K562 (cell line): Measurements from ENCODE around the gene RBM20. TPM values are rescaled to one million over a fixed set of nuclear protein-coding genes. Genes with fewer than 3 reads are reported as not detected.

ENCODE experiments used
- ATAC-seq: fragments of 200-7000 bp; cut with Tn5 transposase; 3 replicates; pipeline ENCODE4 v1.9.1; 2020; ENCODE audit warnings: moderate library complexity
- BruUV-seq: library from RNA; stranded (reverse); fragments of 400-500 nt; replicated peaks from 2 replicates; lab custom pipeline; 2021; lab: Mats Ljungman, UMichigan
- CTCF ChIA-PET: fragments of 300-600 bp; formaldehyde crosslinking; extraction: SDS; loops from one replicate; lab custom pipeline; 2021; ENCODE audit warnings: low intra/inter-chr PET ratio; lab: Yijun Ruan, JAX
- POLR2A ChIA-PET: fragments of 300-600, 350-650 bp; sonication (Branson Sonifier 250); formaldehyde crosslinking; extraction: SDS; loops from one replicate; lab custom pipeline; 2021; ENCODE audit warnings: antibody characterized with exemption, inconsistent platforms; lab: Yijun Ruan, JAX
- DNase-seq, 4 experiments: peaks; one replicate each; pipeline versions ENCODE4 v3.0.0 to v3.0.0-alpha.2; 2011 to 2018; ENCODE audit warnings: low spot score in 3 of 4, mixed read lengths in 3 of 4; ENCODE audit errors: extremely low read depth in 1 of 4
- FAIRE-seq: peaks from 2 replicates; lab custom pipeline; 2011; peaks lifted over from hg19 to GRCh38; lab: Jason Lieb, UNC
- H2AFZ ChIP-seq: 2 replicates; pipeline ENCODE4 v1.6.0; 2011; ENCODE audit warnings: low read depth, low read length, control low read depth, inconsistent platforms
- H3K27ac ChIP-seq: fragments of 200-600 bp; 3 replicates; pipeline ENCODE4 v1.8.0; 2011; ENCODE audit warnings: low read depth, mild to moderate bottlenecking, control low read depth, inconsistent platforms, low read length, moderate library complexity, mixed read lengths; ENCODE audit errors: extremely low read depth
- H3K27me3 ChIP-seq, 2 experiments: fragments of 300-600 bp in 1 of 2; 2 replicates in 1 of 2; 3 replicates in 1 of 2; pipeline versions ENCODE4 v1.6.0 to v1.8.0; 2011; ENCODE audit warnings: inconsistent platforms in 2 of 2, low read length in 2 of 2, mild to moderate bottlenecking in 1 of 2, mixed read lengths in 1 of 2, moderate library complexity in 1 of 2; ENCODE audit not compliant: control insufficient read depth in 2 of 2, insufficient read depth in 2 of 2
- H3K36me3 ChIP-seq: fragments of 300-600 bp; 3 replicates; pipeline ENCODE4 v1.8.0; 2011; ENCODE audit warnings: mild to moderate bottlenecking, low read length, inconsistent platforms; ENCODE audit not compliant: control insufficient read depth, insufficient read depth
- H3K4me1 ChIP-seq, 2 experiments: fragments of 200-600 bp in 1 of 2; replicated peaks in 1 of 2; 2 replicates in 1 of 2; 3 replicates in 1 of 2; pipeline versions ENCODE4 v1.5.1 to v1.8.0; 2011; ENCODE audit warnings: inconsistent platforms in 2 of 2, low read length in 2 of 2, mild to moderate bottlenecking in 1 of 2, mixed read lengths in 1 of 2, moderate library complexity in 1 of 2; ENCODE audit not compliant: control insufficient read depth in 2 of 2, insufficient read depth in 2 of 2
- H3K4me2 ChIP-seq: 2 replicates; pipeline ENCODE4 v1.6.1; 2011; ENCODE audit warnings: low read length, control low read depth, inconsistent platforms, mixed read lengths; ENCODE audit not compliant: insufficient read depth
- H3K4me3 ChIP-seq: fragments of 200-600 bp; sonication (generic), shearing (Covaris generic); 2 replicates; pipeline ENCODE4 v1.5.1; 2016; ENCODE audit warnings: control low read depth, inconsistent platforms
- H3K79me2 ChIP-seq: fragments of 200-600 bp; 3 replicates; pipeline ENCODE4 v1.8.0; 2011; ENCODE audit warnings: low read length, inconsistent platforms; ENCODE audit not compliant: control insufficient read depth, insufficient read depth
- H3K9ac ChIP-seq, 2 experiments: 2 replicates each; pipeline versions ENCODE4 v1.6.0 to v1.6.1; 2011; ENCODE audit warnings: low read depth in 2 of 2, low read length in 2 of 2, control low read depth in 1 of 2, inconsistent platforms in 1 of 2, mild to moderate bottlenecking in 1 of 2, mixed read lengths in 1 of 2; ENCODE audit not compliant: insufficient read depth in 1 of 2
- H3K9me1 ChIP-seq: one replicate; pipeline ENCODE4 v1.6.0; 2011; ENCODE audit warnings: inconsistent platforms, mild to moderate bottlenecking, low read length, moderate library complexity; ENCODE audit not compliant: control insufficient read depth, insufficient read depth
- H3K9me3 ChIP-seq: replicated peaks from 2 replicates; pipeline ENCODE4 v1.5.1; 2011; ENCODE audit warnings: low read depth, low read length, inconsistent platforms; ENCODE audit not compliant: control insufficient read depth, insufficient read depth
- H4K20me1 ChIP-seq: replicated peaks from 2 replicates; pipeline ENCODE4 v1.6.1; 2011; ENCODE audit warnings: low read length, inconsistent platforms, mixed read lengths; ENCODE audit not compliant: control insufficient read depth, insufficient read depth
- ASH1L ChIP-seq: fragments of 450-650 bp; IDR thresholded peaks from 2 replicates; pipeline ENCODE4 v1.6.1; 2018; ENCODE audit warnings: borderline replicate concordance, mild to moderate bottlenecking, low read depth; ENCODE audit not compliant: partially characterized antibody
- FOXA1 ChIP-seq: fragments of 450-650 bp; IDR thresholded peaks from 2 replicates; pipeline ENCODE4 v1.6.1; 2016; ENCODE audit warnings: mild to moderate bottlenecking, borderline replicate concordance
- IFI16 ChIP-seq: fragments of 250-450 bp; sonication (Bioruptor Pico); IDR thresholded peaks from 2 replicates; pipeline ENCODE4 v2.1.2; 2022; ENCODE audit warnings: mild to moderate bottlenecking, inconsistent platforms
- RFX1 ChIP-seq: fragments of 450-650 bp; IDR thresholded peaks from 2 replicates; pipeline ENCODE4 v1.6.1; 2016; ENCODE audit warnings: mild to moderate bottlenecking, moderate library complexity
- TEAD2 ChIP-seq: fragments of 450-650 bp; IDR thresholded peaks from 2 replicates; pipeline ENCODE4 v1.6.1; 2016; ENCODE audit warnings: missing genetic modification characterization, control low read depth, missing compliant biosample characterization
- ZNF23 ChIP-seq: fragments of 250-450 bp; sonication (Bioruptor Pico); IDR thresholded peaks from 2 replicates; pipeline ENCODE4 v1.4.0; 2020; ENCODE audit warnings: mild to moderate bottlenecking
- WGBS: fragments of 100-300 bp; shearing (Covaris generic); methylation state at CpG from one replicate; pipeline ENCODE4 v1.1.6; 2016; ENCODE audit warnings: low coverage, mixed read lengths; ENCODE audit not compliant: insufficient coverage; ENCODE audit errors: missing lambda C conversion rate; 5-methylcytosine and 5-hydroxymethylcytosine counted together
- in situ Hi-C: fragments of 300-500 bp; cut with MboI; formaldehyde crosslinking; loops from 4 replicates; pipeline ENCODE4 v1.15.0; 2018; ENCODE audit warnings: inconsistent platforms, mixed read lengths
- intact Hi-C: fragments of 100-400 bp; cut with micrococcal nuclease; formaldehyde crosslinking; loops from 2 replicates; pipeline ENCODE4 v1.14.2; 2022
- polyA plus RNA-seq, 8 experiments: library from polyadenylated mRNA; depleted of rRNA in 4 of 8; stranded (reverse) in 5 of 8; unstranded in 3 of 8; fragments of >200 nt; fragmentation: Nextera tagmentation in 2 of 8; fragmentation: Illumina TruSeq in 1 of 8; extraction: Ambion mirVana in 2 of 8; extraction: Trizol in 1 of 8; gene quantifications; 2 replicates each; pipeline versions ENCODE4 v1.2.1 to v1.2.3, GENCODE V29; 2011 to 2014; ENCODE audit warnings: inconsistent platforms in 1 of 8, missing spikeins in 1 of 8
- total RNA-seq, 7 experiments: library from RNA; depleted of rRNA in 6 of 7; stranded (reverse); fragments of >200 nt in 6 of 7; fragmentation: Illumina TruSeq in 2 of 7; extraction: Trizol in 2 of 7; gene quantifications; 2 replicates each; pipeline versions ENCODE4 v1.2.1 to v1.2.3, GENCODE V29; 2011 to 2021; ENCODE audit warnings: low replicate concordance in 1 of 7

The RBM20 gene
- total and polyA plus RNA-seq, 9 of the 15 experiments (the other 6 are each of a cell fraction or from before 2014, with no cell fraction given), result 0.63 to 5.7 (median 3.2) TPM

- TF ChIP-seq TEAD2 (tag) (no peak), IFI16 (CRISPR knock-in tag) (no peak), FOXA1 (no peak)
Observed at GRCh38 chr10:110777017-110777416, 132.9 kb downstream of the RBM20 start (continued).

- H3K36me3 ChIP-seq, result peaks cover 5% of the 10 kb centered on the region; the same call in 2 of the 3 replicates
- 81% methylated on average over 4 of the region's 4 CpGs for WGBS
- BruUV-seq, result no TSS peak
- H3K9ac ChIP-seq, result no peak overlapping the region
- ChIA-PET CTCF (no interaction called here), POLR2A (no interaction called here)
- peaks cover 14% of the 10 kb centered on the region; the same call in 2 of the 3 replicates for H3K79me2 ChIP-seq
- in situ Hi-C loops, result no loop called here
- no peak for ATAC-seq
- no peaks in the 10 kb centered on the region for H3K27me3 ChIP-seq
- H2AFZ ChIP-seq, result no peak overlapping the region
- H3K9me3 ChIP-seq, result no peaks in the 10 kb centered on the region
- no peak for FAIRE-seq
- H3K27ac ChIP-seq, result no peak overlapping the region
- peaks cover 2% of the 10 kb centered on the region for H3K9me1 ChIP-seq
- no peak overlapping the region for H3K4me2 ChIP-seq
- TF ChIP-seq ZNF23 (no peak), RFX1 (no peak), ASH1L (no peak)
- no peaks in the 10 kb centered on the region for H4K20me1 ChIP-seq
- intact Hi-C loops, result loop anchor here (10.0 kb wide), 1 partner anchor 463 kb away; no protein-coding TSS in a partner anchor
- H3K4me3 ChIP-seq, result no peak overlapping the region
- no peak for DNase-seq
- peaks cover 22 to 50% of the 10 kb centered on the region in 2 experiments for H3K4me1 ChIP-seq
Observed at GRCh38 chr10:110777661-110778060, 133.5 kb downstream of the RBM20 start.
